ENCODE results near the gene FBXO33. TPM values are rescaled to one million over a fixed set of nuclear protein-coding genes. Genes with fewer than 3 reads are reported as not detected.
"Not testable (repeated sequence)": the region's sequence is repeated elsewhere in the genome, so short reads cannot be mapped to it uniquely, and the experiment has no call there.

FBXO33 gene
- total RNA-seq, 2 donors from 2014 or later: 11.9 to 13.2 TPM

GRCh38 chr14:39365354-39365753, 66.9 kb downstream of the FBXO33 start:
- 94% methylated on average over 1 of the region's 1 CpG for WGBS, 2 donors
- no peaks in the 10 kb centered on the region for H3K36me3 ChIP-seq (replicated peaks in 1 of 2; ENCODE audit: insufficient read depth in 1 of 2, low read depth in 2 of 2)
- DNase-seq: no peak
- no peak overlapping the region for H3K27ac ChIP-seq
- no peaks in the 10 kb centered on the region for H3K4me1 ChIP-seq
- no peaks in the 10 kb centered on the region for H3K27me3 ChIP-seq
- TF ChIP-seq POLR2A (IDR thresholded peaks at IDR 0.05) (no peak), CTCF (IDR thresholded peaks at IDR 0.05) (no peak)
- ATAC-seq: no peak
- no peak overlapping the region for H3K4me3 ChIP-seq
- H3K9me3 ChIP-seq: no peaks in the 10 kb centered on the region
- intact Hi-C loops (cut with DNase I): no loop called here

- Histone ChIP-seq H3K4me3 (no peak overlapping the region), H3K4me1 (no peaks in the 10 kb centered on the region), H3K27ac (no peak overlapping the region), H3K36me3 (replicated peaks in 1 of 2; ENCODE audit: insufficient read depth in 1 of 2, low read depth in 2 of 2) (no peaks in the 10 kb centered on the region), H3K9me3 (no peaks in the 10 kb centered on the region), H3K27me3 (no peaks in the 10 kb centered on the region)
- 100% methylated on average over 1 of the region's 1 CpG for WGBS, 2 donors
- TF ChIP-seq POLR2A (IDR thresholded peaks at IDR 0.05) (no peak), CTCF (IDR thresholded peaks at IDR 0.05) (no peak)
- no peak for ATAC-seq
- no peak for DNase-seq
- intact Hi-C loops (cut with DNase I): no loop called here
Measured at GRCh38 chr14:39364509-39364908, 67.7 kb downstream of the FBXO33 start.

- H3K4me3 ChIP-seq; DNase-seq; H3K36me3 ChIP-seq (replicated peaks in 1 of 2; ENCODE audit: insufficient read depth in 1 of 2, low read depth in 2 of 2); H3K9me3 ChIP-seq; H3K27ac ChIP-seq; H3K4me1 ChIP-seq; H3K27me3 ChIP-seq; intact Hi-C loops (cut with DNase I); ATAC-seq: not testable (repeated sequence)
- WGBS, 2 donors: 94 to 100% methylated on average over 5 of the region's 5 CpGs
Measured at GRCh38 chr14:39361556-39361955, 70.7 kb downstream of the FBXO33 start.

- H3K4me3 ChIP-seq: no peak overlapping the region
- no peaks in the 10 kb centered on the region for H3K27me3 ChIP-seq
- no peaks in the 10 kb centered on the region for H3K36me3 ChIP-seq (replicated peaks in 1 of 2; ENCODE audit: insufficient read depth in 1 of 2, low read depth in 2 of 2)
- no peak for DNase-seq
- H3K27ac ChIP-seq: no peak overlapping the region
- H3K9me3 ChIP-seq: no peaks in the 10 kb centered on the region
- no peak for ATAC-seq
- TF ChIP-seq CTCF (IDR thresholded peaks at IDR 0.05) (no peak), POLR2A (IDR thresholded peaks at IDR 0.05) (no peak)
- H3K4me1 ChIP-seq: no peaks in the 10 kb centered on the region
- intact Hi-C loops (cut with DNase I): no loop called here
Measured at GRCh38 chr14:39360316-39360715, 71.9 kb downstream of the FBXO33 start.

GRCh38 chr14:39359069-39359468, 73.2 kb downstream of the FBXO33 start:
- H3K9me3 ChIP-seq; DNase-seq; H3K27ac ChIP-seq; H3K27me3 ChIP-seq; H3K4me1 ChIP-seq; intact Hi-C loops (cut with DNase I); ATAC-seq; H3K36me3 ChIP-seq (replicated peaks in 1 of 2; ENCODE audit: insufficient read depth in 1 of 2, low read depth in 2 of 2); H3K4me3 ChIP-seq: not testable (repeated sequence)
- 92 to 94% methylated on average over 5 to 10 of the region's 10 CpGs for WGBS, 2 donors

- WGBS, 2 donors: 91 to 95% methylated on average over 9 of the region's 9 CpGs
- Histone ChIP-seq H3K27ac (no peak overlapping the region), H3K27me3 (no peaks in the 10 kb centered on the region), H3K4me1 (no peaks in the 10 kb centered on the region), H3K9me3 (no peaks in the 10 kb centered on the region), H3K36me3 (replicated peaks in 1 of 2; ENCODE audit: insufficient read depth in 1 of 2, low read depth in 2 of 2) (no peaks in the 10 kb centered on the region), H3K4me3 (no peak overlapping the region)
- intact Hi-C loops (cut with DNase I): no loop called here
- ATAC-seq (no peak), DNase-seq (no peak)
- TF ChIP-seq CTCF (IDR thresholded peaks at IDR 0.05) (no peak), POLR2A (IDR thresholded peaks at IDR 0.05) (no peak)
Measured at GRCh38 chr14:39351708-39352107, 80.5 kb downstream of the FBXO33 start.
